GM12878 (cell line): ENCODE measurements around the gene BRSK2. TPM values are rescaled to one million over a fixed set of nuclear protein-coding genes. Genes with fewer than 3 reads are reported as not detected.

Experiments used
- ATAC-seq: fragments of 200-7000 bp; cut with Tn5 transposase; 3 replicates; pipeline ENCODE4 v1.9.1; 2020; ENCODE audit warnings: mild to moderate bottlenecking, moderate library complexity
- BruUV-seq: library from RNA; stranded (reverse); fragments of 400-500 nt; replicated peaks from 2 replicates; lab custom pipeline; 2021; lab: Mats Ljungman, UMichigan
- CTCF ChIA-PET: fragments of 300-600 bp; sonication (Branson Sonifier 250); formaldehyde crosslinking; extraction: SDS; loops from one replicate; lab custom pipeline; 2021; ENCODE audit warnings: inconsistent platforms; lab: Yijun Ruan, JAX
- POLR2A ChIA-PET: fragments of 350-600 bp; formaldehyde crosslinking; extraction: SDS; loops from one replicate; lab custom pipeline; 2021; ENCODE audit warnings: inconsistent platforms; lab: Charles Lee
- RAD21 ChIA-PET: fragments of 300-600 bp; sonication (Branson Sonifier 250); formaldehyde crosslinking; loops from one replicate; lab custom pipeline; 2023; ENCODE audit warnings: antibody characterized with exemption; ENCODE audit not compliant: unreplicated experiment; lab: Charles Lee
- SMC1A ChIA-PET: fragments of 300-600 bp; sonication (Branson Sonifier 250); formaldehyde crosslinking; loops from one replicate; lab custom pipeline; 2023; ENCODE audit not compliant: unreplicated experiment, uncharacterized antibody; lab: Charles Lee
- DNase-seq: peaks from one replicate; pipeline ENCODE4 v3.0.0-alpha.2; 2011; ENCODE audit warnings: low read depth, low spot score
- FAIRE-seq: peaks from 3 replicates; lab custom pipeline; 2011; peaks lifted over from hg19 to GRCh38; lab: Jason Lieb, UNC
- H2AFZ ChIP-seq: 2 replicates; pipeline ENCODE4 v1.6.0; 2011; ENCODE audit warnings: low read depth, low read length, control low read depth; ENCODE audit not compliant: control insufficient read depth
- H3K27ac ChIP-seq: 2 replicates; pipeline ENCODE4 v1.5.1; 2011; ENCODE audit warnings: control low read depth; ENCODE audit not compliant: control insufficient read depth, insufficient read depth
- H3K27me3 ChIP-seq, 2 experiments: replicated peaks in 1 of 2; 2 replicates each; pipeline versions ENCODE4 v1.6.0 to v1.6.1; 2011; ENCODE audit warnings: low read length in 1 of 2; ENCODE audit not compliant: control insufficient read depth in 2 of 2, insufficient read depth in 2 of 2
- H3K36me3 ChIP-seq, 2 experiments: 2 replicates each; pipeline ENCODE4 v1.5.1; 2011; ENCODE audit warnings: low read length in 1 of 2; ENCODE audit not compliant: control insufficient read depth in 2 of 2, insufficient read depth in 2 of 2
- H3K4me1 ChIP-seq: 2 replicates; pipeline ENCODE4 v1.6.1; 2011; ENCODE audit warnings: mild to moderate bottlenecking, low read length, moderate library complexity, mixed read lengths; ENCODE audit not compliant: control insufficient read depth, insufficient read depth
- H3K4me2 ChIP-seq: 2 replicates; pipeline ENCODE4 v1.6.0; 2011; ENCODE audit warnings: control low read depth; ENCODE audit not compliant: control insufficient read depth, insufficient read depth
- H3K4me3 ChIP-seq: fragments of 200-600 bp; sonication (generic); 2 replicates; pipeline ENCODE4 v1.5.1; 2016
- H3K79me2 ChIP-seq: 2 replicates; pipeline ENCODE4 v1.6.0; 2011; ENCODE audit warnings: low read length; ENCODE audit not compliant: control insufficient read depth, insufficient read depth
- H3K9ac ChIP-seq: 2 replicates; pipeline ENCODE4 v1.8.0; 2011; ENCODE audit warnings: low read length, control low read depth, mixed read lengths; ENCODE audit not compliant: control insufficient read depth, insufficient read depth
- H3K9me3 ChIP-seq: replicated peaks from 3 replicates; pipeline ENCODE4 v1.5.1; 2011; ENCODE audit warnings: mild to moderate bottlenecking, low read length; ENCODE audit not compliant: control insufficient read depth, insufficient read depth
- H4K20me1 ChIP-seq: 2 replicates; pipeline ENCODE4 v1.6.0; 2011; ENCODE audit not compliant: control insufficient read depth, insufficient read depth
- ATF7 ChIP-seq: fragments of 450-650 bp; IDR thresholded peaks from 2 replicates; pipeline ENCODE4 v1.6.1; 2016; ENCODE audit warnings: low read depth, mild to moderate bottlenecking
- BACH1 ChIP-seq: fragments of 450-650 bp; IDR thresholded peaks from 2 replicates; pipeline ENCODE4 v1.6.1; 2017; ENCODE audit warnings: mild to moderate bottlenecking, borderline replicate concordance
- CREB1 ChIP-seq: IDR thresholded peaks from 2 replicates; pipeline ENCODE4 v1.6.1; 2012; ENCODE audit warnings: low read depth, mild to moderate bottlenecking, inconsistent platforms
- CUX1 ChIP-seq: IDR thresholded peaks from 2 replicates; pipeline ENCODE4 v1.6.1; 2012; ENCODE audit warnings: improper control_type of control experiment, low read depth, low read length; ENCODE audit not compliant: insufficient replicate concordance
- FOXM1 ChIP-seq: IDR thresholded peaks from 2 replicates; pipeline ENCODE4 v1.6.1; 2012; ENCODE audit warnings: low read depth, mild to moderate bottlenecking, inconsistent platforms, low read length, moderate library complexity
- IKZF2 ChIP-seq, 2 experiments: fragments of 450-650 bp; IDR thresholded peaks; 2 replicates each; pipeline ENCODE4 v1.6.1; 2017; ENCODE audit warnings: mild to moderate bottlenecking in 2 of 2, moderate library complexity in 2 of 2
- KDM1A ChIP-seq: fragments of 200-600 bp; sonication (generic); IDR thresholded peaks from 2 replicates; pipeline ENCODE4 v1.6.1; 2016; ENCODE audit warnings: borderline replicate concordance
- MAX ChIP-seq: IDR thresholded peaks from 2 replicates; pipeline ENCODE4 v1.6.1; 2012; ENCODE audit warnings: low read depth, low read length, improper control_type of control experiment
- NFIC ChIP-seq: IDR thresholded peaks from 2 replicates; pipeline ENCODE4 v1.6.1; 2012; ENCODE audit warnings: low read depth, mild to moderate bottlenecking, inconsistent platforms, low read length, moderate library complexity
- WGBS: methylation state at CpG from one replicate; pipeline ENCODE4 v1.1.6; 2016; ENCODE audit warnings: low lambda C conversion rate; ENCODE audit not compliant: insufficient replicate concordance, insufficient coverage; ENCODE audit errors: missing lambda C conversion rate; 5-methylcytosine and 5-hydroxymethylcytosine counted together
- in situ Hi-C: fragments of 300-500 bp; cut with MboI; formaldehyde crosslinking; loops from 9 replicates; pipeline ENCODE4 v1.14.3; 2018; ENCODE audit warnings: mixed read lengths
- intact Hi-C: fragments of 100-400 bp; cut with micrococcal nuclease; formaldehyde crosslinking; loops from one replicate; pipeline ENCODE4 v1.14.2; 2022; ENCODE audit not compliant: unreplicated experiment
- polyA plus RNA-seq, 11 experiments: library from polyadenylated mRNA; depleted of rRNA in 4 of 11; unstranded in 6 of 11; stranded (reverse) in 5 of 11; fragments of >200 nt; fragmentation: Nextera tagmentation in 4 of 11; fragmentation: Illumina TruSeq in 1 of 11; extraction: Ambion mirVana in 4 of 11; extraction: Trizol in 1 of 11; gene quantifications; 1 replicate in 1 of 11; 2 replicates in 10 of 11; pipeline versions ENCODE4 v1.2.1 to v1.2.3, GENCODE V29; 2011 to 2016; ENCODE audit warnings: inconsistent platforms in 2 of 11, missing spikeins in 2 of 11, low read depth in 1 of 11
- total RNA-seq, 4 experiments: library from RNA; depleted of rRNA in 3 of 4; stranded (reverse); fragments of >200 nt in 3 of 4; fragmentation: Illumina TruSeq in 1 of 4; extraction: Trizol in 1 of 4; gene quantifications; 2 replicates each; pipeline versions ENCODE4 v1.2.1 to v1.2.3, GENCODE V29; 2013 to 2021
- TF ChIP-seq, protein P1 (sequence below): fragments of 450-650 bp; formaldehyde crosslinking; IDR thresholded peaks from 2 replicates; pipeline ENCODE4 v1.4.0; 2022; ENCODE audit warnings: mild to moderate bottlenecking, moderate library complexity
- TF ChIP-seq, protein P2 (sequence below): IDR thresholded peaks from 2 replicates; pipeline ENCODE4 v1.6.1; 2011; ENCODE audit warnings: borderline replicate concordance, low read depth, mild to moderate bottlenecking, moderate library complexity, mixed read lengths, low read length; ENCODE audit not compliant: insufficient read depth; ENCODE audit errors: extremely low read length

BRSK2 gene
- total and polyA plus RNA-seq, 10 of the 15 experiments (the other 5 are each of a cell fraction or from before 2014, with no cell fraction given) = 0.13 TPM; not detected in 9

GRCh38 chr11:1403721-1404460 lies 14.2 kb downstream of the BRSK2 start (continued):
- TF ChIP-seq, protein P1, sequence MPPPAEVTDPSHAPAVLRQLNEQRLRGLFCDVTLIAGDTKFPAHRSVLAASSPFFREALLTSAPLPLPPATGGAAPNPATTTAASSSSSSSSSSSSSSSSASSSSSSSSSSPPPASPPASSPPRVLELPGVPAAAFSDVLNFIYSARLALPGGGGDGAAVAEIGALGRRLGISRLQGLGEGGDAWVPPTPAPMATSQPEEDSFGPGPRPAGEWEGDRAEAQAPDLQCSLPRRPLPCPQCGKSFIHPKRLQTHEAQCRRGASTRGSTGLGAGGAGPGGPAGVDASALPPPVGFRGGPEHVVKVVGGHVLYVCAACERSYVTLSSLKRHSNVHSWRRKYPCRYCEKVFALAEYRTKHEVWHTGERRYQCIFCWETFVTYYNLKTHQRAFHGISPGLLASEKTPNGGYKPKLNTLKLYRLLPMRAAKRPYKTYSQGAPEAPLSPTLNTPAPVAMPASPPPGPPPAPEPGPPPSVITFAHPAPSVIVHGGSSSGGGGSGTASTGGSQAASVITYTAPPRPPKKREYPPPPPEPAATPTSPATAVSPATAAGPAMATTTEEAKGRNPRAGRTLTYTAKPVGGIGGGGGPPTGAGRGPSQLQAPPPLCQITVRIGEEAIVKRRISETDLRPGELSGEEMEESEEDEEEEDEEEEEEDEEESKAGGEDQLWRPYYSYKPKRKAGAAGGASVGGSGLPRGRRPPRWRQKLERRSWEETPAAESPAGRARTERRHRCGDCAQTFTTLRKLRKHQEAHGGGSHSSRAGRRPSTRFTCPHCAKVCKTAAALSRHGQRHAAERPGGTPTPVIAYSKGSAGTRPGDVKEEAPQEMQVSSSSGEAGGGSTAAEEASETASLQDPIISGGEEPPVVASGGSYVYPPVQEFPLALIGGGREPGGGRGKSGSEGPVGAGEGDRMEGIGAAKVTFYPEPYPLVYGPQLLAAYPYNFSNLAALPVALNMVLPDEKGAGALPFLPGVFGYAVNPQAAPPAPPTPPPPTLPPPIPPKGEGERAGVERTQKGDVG (CRISPR knock-in tag) = no peak
- TF ChIP-seq ATF7 (no peak), NFIC (no peak), IKZF2 (IDR thresholded peaks at IDR 0.05) (no peak)
- TF ChIP-seq, all 136 proteins: peak for 0

DNA sequence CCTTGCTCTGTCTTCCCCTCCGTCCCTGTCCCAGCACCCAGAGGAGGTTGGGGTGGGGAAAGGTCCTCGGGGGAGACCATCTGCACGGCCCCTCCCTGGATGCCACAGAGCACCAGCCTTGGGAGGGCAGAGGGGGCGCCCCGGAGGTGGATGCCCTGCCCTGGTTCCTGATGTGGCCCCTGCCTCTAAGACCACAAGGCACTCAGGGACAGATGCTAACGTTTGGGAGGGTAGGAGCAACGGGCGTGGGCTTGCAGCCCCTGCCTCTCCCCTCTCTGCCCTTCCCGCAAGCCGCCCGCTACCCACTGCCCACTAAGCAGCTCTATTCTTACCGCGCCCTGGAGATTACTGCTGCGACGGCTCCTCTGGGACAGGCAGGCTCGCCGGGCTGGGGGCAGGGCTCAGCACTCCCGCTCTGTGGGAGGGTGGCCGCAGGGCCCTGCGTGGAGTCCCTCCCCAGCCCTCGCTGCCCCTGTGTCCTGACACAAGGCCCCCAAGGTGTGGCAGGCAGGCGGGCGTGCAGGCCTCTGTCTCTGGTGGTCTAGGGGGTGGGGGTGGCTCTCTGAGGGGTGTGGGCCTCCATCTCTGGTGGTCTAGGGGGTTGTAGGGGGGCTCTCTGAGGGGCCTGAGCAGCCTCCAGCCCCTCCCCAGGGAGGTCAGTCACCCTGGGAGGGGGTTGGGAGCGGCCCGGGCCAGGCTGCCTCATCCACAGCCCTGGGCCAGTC lies 14.9 kb downstream of the BRSK2 start:
- intact Hi-C loops (no loop called here), in situ Hi-C loops (no loop called here)
- FAIRE-seq (no peak), DNase-seq (no peak), ATAC-seq (no peak)
- Histone ChIP-seq H3K36me3 (no peaks in the 10 kb centered on the region), H3K27me3 (no peaks in the 10 kb centered on the region), H3K4me2 (no peak overlapping the region), H3K9me3 (no peaks in the 10 kb centered on the region), H2AFZ (no peak overlapping the region), H3K4me1 (no peaks in the 10 kb centered on the region), H3K27ac (no peak overlapping the region), H4K20me1 (no peaks in the 10 kb centered on the region), H3K9ac (no peak overlapping the region), H3K4me3 (no peak overlapping the region), H3K79me2 (no peaks in the 10 kb centered on the region)
- BruUV-seq = no TSS peak
- 45% methylated on average over 22 of the region's 25 CpGs for WGBS
- ChIA-PET CTCF (no interaction called here), RAD21 (no interaction called here), SMC1A (no interaction called here), POLR2A (no interaction called here)
- no peak for TF ChIP-seq KDM1A
- TF ChIP-seq, protein P2, sequence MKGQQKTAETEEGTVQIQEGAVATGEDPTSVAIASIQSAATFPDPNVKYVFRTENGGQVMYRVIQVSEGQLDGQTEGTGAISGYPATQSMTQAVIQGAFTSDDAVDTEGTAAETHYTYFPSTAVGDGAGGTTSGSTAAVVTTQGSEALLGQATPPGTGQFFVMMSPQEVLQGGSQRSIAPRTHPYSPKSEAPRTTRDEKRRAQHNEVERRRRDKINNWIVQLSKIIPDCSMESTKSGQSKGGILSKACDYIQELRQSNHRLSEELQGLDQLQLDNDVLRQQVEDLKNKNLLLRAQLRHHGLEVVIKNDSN = no peak
- TF ChIP-seq FOXM1 = no peak
- no peak for TF ChIP-seq CUX1
- no peak for TF ChIP-seq CREB1
- TF ChIP-seq BACH1 = no peak
- TF ChIP-seq MAX = no peak
